HepG2 (cell line): ENCODE measurements around the gene IMPG2.

ENCODE experiments used
- BCLAF1 ChIP-seq: fragments of 450-650 bp; IDR thresholded peaks from 2 replicates; pipeline ENCODE4 v1.6.1; 2017; ENCODE audit warnings: mild to moderate bottlenecking
- CENPT ChIP-seq: sonication (generic); formaldehyde crosslinking; IDR thresholded peaks from 2 replicates; pipeline ENCODE4 v1.8.0; 2022; ENCODE audit warnings: low read depth, mild to moderate bottlenecking, moderate library complexity, missing genetic modification reagents
- CHCHD3 ChIP-seq: sonication (generic); formaldehyde crosslinking; IDR thresholded peaks from 2 replicates; pipeline ENCODE4 v1.8.0; 2022; ENCODE audit warnings: mild to moderate bottlenecking, missing genetic modification reagents, moderate library complexity
- CREB1 ChIP-seq, 2 experiments: fragments of 450-650 bp in 1 of 2; IDR thresholded peaks; 2 replicates each; pipeline ENCODE4 v1.6.1; 2016 to 2017; ENCODE audit warnings: control low read depth in 1 of 2, mild to moderate bottlenecking in 1 of 2, missing compliant biosample characterization in 1 of 2, missing genetic modification characterization in 1 of 2
- GABPA ChIP-seq, 2 experiments: IDR thresholded peaks; 2 replicates each; pipeline ENCODE4 v1.6.1; 2011 to 2016; ENCODE audit warnings: low read depth in 2 of 2, low read length in 1 of 2, missing biosample characterization in 1 of 2, missing genetic modification characterization in 1 of 2
- JUND ChIP-seq: sonication (generic); formaldehyde crosslinking; IDR thresholded peaks from 2 replicates; pipeline ENCODE4 v1.8.0; 2022; ENCODE audit warnings: mild to moderate bottlenecking, missing genetic modification reagents
- ZKSCAN1 ChIP-seq: fragments of 150-350 bp; IDR thresholded peaks from 2 replicates; pipeline ENCODE4 v1.6.1; 2014; ENCODE audit warnings: low read length
- ZNF34 ChIP-seq: sonication (generic); formaldehyde crosslinking; IDR thresholded peaks from 2 replicates; pipeline ENCODE4 v1.4.0; 2020; ENCODE audit warnings: mild to moderate bottlenecking, missing genetic modification reagents, borderline replicate concordance
- TF ChIP-seq, protein P1 (sequence below): sonication (generic); formaldehyde crosslinking; IDR thresholded peaks from 2 replicates; pipeline ENCODE4 v1.5.0; 2020; ENCODE audit warnings: mild to moderate bottlenecking, missing genetic modification reagents, moderate library complexity
- TF ChIP-seq, protein P2 (sequence below): sonication (generic); formaldehyde crosslinking; IDR thresholded peaks from 2 replicates; pipeline ENCODE4 v1.8.1; 2023; ENCODE audit warnings: mild to moderate bottlenecking, missing genetic modification reagents

DNA sequence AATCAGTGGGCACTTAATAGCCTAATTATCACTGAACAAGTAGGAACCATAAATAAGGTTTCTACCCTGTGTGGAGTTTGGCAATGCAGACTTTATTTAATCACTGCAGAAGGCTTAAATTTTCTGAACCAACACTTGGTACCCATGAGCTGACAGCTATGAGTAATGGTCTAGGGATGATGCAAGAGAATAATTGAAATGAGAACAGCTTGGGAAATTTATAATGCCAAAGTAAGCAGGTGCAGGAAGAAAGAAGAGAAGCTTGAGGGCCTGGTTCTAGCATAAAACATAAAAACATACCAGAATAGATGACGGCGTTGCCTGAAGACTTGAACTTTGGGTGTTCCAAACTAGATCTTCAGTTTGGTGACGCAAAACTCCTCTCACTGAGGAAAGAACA lies 67.0 kb downstream of the IMPG2 start:
- TF ChIP-seq, protein P1, sequence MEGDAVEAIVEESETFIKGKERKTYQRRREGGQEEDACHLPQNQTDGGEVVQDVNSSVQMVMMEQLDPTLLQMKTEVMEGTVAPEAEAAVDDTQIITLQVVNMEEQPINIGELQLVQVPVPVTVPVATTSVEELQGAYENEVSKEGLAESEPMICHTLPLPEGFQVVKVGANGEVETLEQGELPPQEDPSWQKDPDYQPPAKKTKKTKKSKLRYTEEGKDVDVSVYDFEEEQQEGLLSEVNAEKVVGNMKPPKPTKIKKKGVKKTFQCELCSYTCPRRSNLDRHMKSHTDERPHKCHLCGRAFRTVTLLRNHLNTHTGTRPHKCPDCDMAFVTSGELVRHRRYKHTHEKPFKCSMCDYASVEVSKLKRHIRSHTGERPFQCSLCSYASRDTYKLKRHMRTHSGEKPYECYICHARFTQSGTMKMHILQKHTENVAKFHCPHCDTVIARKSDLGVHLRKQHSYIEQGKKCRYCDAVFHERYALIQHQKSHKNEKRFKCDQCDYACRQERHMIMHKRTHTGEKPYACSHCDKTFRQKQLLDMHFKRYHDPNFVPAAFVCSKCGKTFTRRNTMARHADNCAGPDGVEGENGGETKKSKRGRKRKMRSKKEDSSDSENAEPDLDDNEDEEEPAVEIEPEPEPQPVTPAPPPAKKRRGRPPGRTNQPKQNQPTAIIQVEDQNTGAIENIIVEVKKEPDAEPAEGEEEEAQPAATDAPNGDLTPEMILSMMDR (CRISPR knock-in tag), result no peak
- TF ChIP-seq CHCHD3 (CRISPR knock-in tag) (no peak), JUND (CRISPR knock-in tag) (no peak), GABPA (IDR thresholded peaks at IDR 0.05; ENCODE audit: low read depth, low read length) (no peak), GABPA (CRISPR knock-in tag; IDR thresholded peaks at IDR 0.05; ENCODE audit: low read depth) (no peak), BCLAF1 (no peak), CENPT (CRISPR knock-in tag) (no peak), CREB1 (IDR thresholded peaks at IDR 0.05) (no peak), CREB1 (CRISPR knock-in tag; IDR thresholded peaks at IDR 0.05) (no peak), ZNF34 (CRISPR knock-in tag) (no peak), ZKSCAN1 (no peak)
- TF ChIP-seq, protein P2, sequence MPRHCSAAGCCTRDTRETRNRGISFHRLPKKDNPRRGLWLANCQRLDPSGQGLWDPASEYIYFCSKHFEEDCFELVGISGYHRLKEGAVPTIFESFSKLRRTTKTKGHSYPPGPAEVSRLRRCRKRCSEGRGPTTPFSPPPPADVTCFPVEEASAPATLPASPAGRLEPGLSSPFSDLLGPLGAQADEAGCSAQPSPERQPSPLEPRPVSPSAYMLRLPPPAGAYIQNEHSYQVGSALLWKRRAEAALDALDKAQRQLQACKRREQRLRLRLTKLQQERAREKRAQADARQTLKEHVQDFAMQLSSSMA (CRISPR knock-in tag), result no peak
